Measurements from ENCODE around the gene SRRM2.

The SRRM2 gene

DNA sequence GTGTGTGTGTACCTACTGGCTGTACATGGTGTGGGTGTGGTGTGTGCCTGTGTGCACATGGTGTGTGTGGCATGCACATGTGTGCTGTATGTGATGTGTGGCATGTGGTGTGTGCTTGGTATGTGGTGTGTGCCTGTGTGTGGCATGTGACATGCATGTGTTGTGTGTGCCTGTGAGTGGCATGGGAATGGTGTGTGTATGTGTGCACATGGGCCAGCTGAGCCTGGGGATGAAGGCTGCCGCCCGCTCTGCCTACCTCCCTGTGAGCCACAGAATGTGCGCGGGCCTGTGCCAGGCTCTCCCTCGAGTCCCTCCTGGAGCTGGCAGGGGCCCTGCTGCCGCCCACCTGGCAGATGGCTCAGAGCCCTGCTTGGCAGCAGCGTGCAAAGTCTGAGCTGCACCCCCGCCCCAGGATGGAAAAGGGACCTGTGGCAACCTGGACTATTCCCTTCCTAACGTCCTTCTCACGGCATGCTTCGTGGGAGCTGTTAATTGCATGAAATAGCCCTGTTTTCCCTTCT is 41.7 kb upstream of the SRRM2 start:
- Mint-ChIP-seq H3K4me1 (peaks cover 2% of the 10 kb centered on the region), H3K27me3 (peaks cover 25% of the 10 kb centered on the region), H3K36me3 (peaks cover 7% of the 10 kb centered on the region), H3K9me3 (no peaks in the 10 kb centered on the region), H3K27ac (no peak overlapping the region), H3K4me3 (no peak overlapping the region)
- CTCF ChIA-PET, result no interaction called here
- DNase-seq, result no peak

DNA sequence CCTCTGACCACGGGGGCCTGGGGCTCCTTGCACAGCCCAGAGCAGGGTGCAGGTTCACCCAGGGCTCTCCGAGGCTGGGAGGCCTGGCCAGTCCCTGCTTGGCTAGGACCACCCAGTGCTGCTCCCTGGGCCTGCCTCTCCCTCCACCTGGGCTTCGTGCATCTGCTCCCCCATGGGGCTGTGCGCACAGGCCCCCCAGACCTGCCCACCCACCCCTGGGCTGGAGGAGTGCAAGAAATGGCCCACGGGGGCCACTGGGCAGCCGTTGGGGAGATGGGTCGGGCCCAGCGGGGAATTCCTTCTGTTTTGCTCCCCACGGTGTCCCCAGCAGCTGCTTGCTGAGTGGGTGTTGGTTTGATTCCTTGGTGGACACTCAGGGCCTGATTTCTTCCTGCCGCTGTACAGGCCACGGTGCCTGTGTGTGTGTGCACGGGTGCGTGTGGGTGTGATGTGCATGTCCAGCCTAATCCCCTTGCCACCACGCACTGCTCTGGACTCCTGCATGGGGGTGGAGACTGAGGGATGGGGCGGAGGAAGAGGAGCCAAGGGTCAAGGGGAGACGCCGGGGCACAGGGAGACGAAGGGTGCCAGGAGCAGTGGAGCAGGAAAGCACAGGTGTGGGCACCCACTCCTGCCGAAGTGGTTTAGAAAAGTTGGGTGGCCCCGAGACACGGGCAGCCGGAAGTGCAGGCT is 40.9 kb upstream of the SRRM2 start:
- H3K4me1 Mint-ChIP-seq, result peaks cover 4% of the 10 kb centered on the region
- no peak overlapping the region for H3K27ac Mint-ChIP-seq
- peaks cover 7% of the 10 kb centered on the region for H3K36me3 Mint-ChIP-seq
- peaks cover 31% of the 10 kb centered on the region for H3K27me3 Mint-ChIP-seq
- no peak for DNase-seq
- H3K9me3 Mint-ChIP-seq, result no peaks in the 10 kb centered on the region
- CTCF ChIA-PET, result no interaction called here
- no peak overlapping the region for H3K4me3 Mint-ChIP-seq

DNA sequence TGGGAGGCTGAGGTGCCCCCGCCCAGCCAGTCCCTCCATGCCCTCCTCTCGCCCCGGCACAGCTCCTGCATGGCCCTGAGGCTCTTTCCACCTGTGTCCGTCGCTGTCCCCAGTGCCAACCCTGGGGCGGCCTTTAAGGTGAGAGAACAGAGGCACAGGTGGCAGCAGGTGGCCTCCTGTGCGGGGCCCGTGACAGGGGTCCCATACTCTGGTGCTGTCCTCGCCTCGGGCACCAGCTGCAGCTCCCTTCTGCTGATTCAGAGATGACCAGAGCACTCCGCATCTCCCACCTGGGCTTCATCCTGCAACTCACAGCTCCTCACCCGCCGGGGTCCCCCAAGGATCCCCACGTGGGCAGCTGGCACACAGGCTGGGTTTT is 40.4 kb upstream of the SRRM2 start:
- DNase-seq, result no peak
- Mint-ChIP-seq H3K27ac (no peak overlapping the region), H3K27me3 (peaks cover 35% of the 10 kb centered on the region), H3K4me3 (no peak overlapping the region), H3K9me3 (no peaks in the 10 kb centered on the region), H3K4me1 (peaks cover 4% of the 10 kb centered on the region), H3K36me3 (peaks cover 7% of the 10 kb centered on the region)
- CTCF ChIA-PET, result no interaction called here

DNA sequence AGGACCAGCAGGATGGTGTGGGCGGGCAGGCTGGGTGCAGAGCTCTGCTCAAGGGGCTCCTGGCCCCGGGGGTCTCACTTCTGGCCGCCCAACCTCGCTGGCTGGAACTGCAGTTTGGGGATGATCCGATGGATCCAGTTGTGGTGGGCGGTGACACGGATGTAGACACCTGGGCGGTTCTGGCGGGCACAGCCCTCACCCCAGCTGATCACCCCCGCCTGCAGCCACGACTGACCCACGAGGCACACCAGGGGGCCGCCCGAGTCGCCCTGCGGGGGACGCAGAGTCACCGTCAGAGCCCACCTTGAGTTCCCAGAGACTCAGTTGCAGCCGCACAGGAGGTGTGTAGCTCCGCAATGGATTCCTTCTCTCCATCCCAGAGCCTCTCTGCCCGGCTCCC is 39.9 kb upstream of the SRRM2 start:
- Mint-ChIP-seq H3K27me3 (peaks cover 35% of the 10 kb centered on the region), H3K27ac (no peak overlapping the region), H3K36me3 (peaks cover 7% of the 10 kb centered on the region), H3K4me1 (peaks cover 4% of the 10 kb centered on the region), H3K4me3 (no peak overlapping the region), H3K9me3 (no peaks in the 10 kb centered on the region)
- CTCF ChIA-PET, result no interaction called here
- no peak for DNase-seq

DNA sequence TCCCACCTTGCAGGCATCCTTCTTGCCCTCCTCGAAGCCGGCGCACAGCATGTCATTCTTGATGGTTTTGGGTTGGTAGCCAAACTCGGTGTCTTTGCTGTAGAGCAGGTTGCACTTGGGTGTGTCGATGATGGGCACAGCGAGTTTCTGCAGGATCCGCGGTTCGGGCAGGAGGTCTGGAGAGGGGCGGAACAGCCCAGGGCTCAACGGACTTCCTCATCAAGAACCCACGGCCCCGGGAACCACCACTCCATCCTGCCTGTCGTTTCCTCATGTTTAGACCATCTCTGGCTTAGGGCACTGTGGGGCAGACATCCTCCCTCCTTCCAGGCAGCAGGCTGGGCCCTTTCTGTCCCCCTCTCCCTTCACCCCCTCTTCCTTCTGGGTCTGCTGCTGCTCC is 38.9 kb upstream of the SRRM2 start:
- no peaks in the 10 kb centered on the region for H3K9me3 Mint-ChIP-seq
- CTCF ChIA-PET, result no interaction called here
- DNase-seq, result no peak
- no peak overlapping the region for H3K27ac Mint-ChIP-seq
- peaks cover under 1% of the 10 kb centered on the region for H3K36me3 Mint-ChIP-seq
- H3K4me1 Mint-ChIP-seq, result peaks cover 7% of the 10 kb centered on the region
- no peak overlapping the region for H3K4me3 Mint-ChIP-seq
- peaks cover 38% of the 10 kb centered on the region for H3K27me3 Mint-ChIP-seq

DNA sequence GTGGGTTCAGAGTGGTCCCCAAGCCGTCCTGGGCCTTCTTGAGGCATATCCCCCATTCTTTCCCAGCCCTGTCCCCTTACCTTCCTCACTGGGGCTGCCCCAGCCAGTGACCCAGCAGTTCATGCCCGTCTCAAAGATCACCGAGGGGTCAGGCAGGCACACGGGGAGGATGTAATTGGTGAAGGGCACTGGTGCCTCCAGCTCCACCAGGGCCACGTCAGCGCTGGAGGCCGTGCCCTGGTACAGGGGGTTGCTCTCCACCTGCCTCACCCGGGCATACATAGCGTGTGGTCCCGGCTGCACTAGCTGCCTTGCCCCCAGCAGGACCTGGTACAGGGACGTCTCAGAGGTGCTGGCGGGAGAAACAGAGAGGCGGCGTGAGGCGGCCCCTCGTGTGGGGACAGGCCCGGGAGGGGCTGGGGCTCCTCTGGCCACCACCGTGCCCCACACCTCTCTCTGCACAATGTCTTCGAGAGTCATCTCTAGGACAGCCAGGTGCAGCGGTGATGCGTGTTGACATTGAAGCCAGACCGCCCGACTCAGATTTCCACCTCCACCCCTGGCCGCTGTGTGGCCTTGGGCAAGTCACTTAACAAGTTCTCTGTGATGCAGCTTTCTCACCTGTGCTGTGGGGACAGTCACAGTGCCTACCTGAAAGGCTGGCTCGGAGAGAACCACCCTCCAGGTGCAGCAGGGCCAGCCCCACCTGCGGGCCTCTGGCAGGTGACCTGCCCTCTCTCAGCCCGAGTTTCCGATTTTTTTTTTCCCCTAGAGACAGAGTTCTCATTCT is 38.3 kb upstream of the SRRM2 start:
- no peak overlapping the region for H3K27ac Mint-ChIP-seq
- no peaks in the 10 kb centered on the region for H3K36me3 Mint-ChIP-seq
- peaks cover 7% of the 10 kb centered on the region for H3K4me1 Mint-ChIP-seq
- CTCF ChIA-PET, result no interaction called here
- no peak for DNase-seq
- peaks cover 38% of the 10 kb centered on the region for H3K27me3 Mint-ChIP-seq
- no peaks in the 10 kb centered on the region for H3K9me3 Mint-ChIP-seq
- no peak overlapping the region for H3K4me3 Mint-ChIP-seq

DNA sequence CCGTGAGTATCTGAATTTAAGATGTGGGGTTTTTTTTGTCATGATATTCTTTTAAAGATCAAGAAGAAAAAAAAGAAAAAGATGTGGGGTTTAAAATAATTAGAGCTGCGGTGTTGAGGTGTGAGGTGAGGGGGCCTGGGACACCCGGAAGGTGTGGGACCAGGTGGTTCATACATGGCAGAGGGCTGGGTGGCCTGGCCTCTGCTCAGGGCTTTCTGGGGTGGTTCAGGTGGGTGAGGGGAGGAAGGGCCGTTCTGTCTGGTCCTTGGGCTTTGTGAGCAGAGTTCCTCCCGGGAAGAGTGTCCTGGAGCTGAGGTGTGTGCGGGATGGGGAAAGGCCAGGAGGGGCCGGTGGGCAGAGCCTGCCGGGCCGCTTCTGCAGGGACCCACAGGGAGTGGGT is 37.4 kb upstream of the SRRM2 start:
- Mint-ChIP-seq H3K27ac (no peak overlapping the region), H3K9me3 (no peaks in the 10 kb centered on the region), H3K4me3 (no peak overlapping the region), H3K27me3 (peaks cover 38% of the 10 kb centered on the region), H3K36me3 (no peaks in the 10 kb centered on the region), H3K4me1 (peaks cover 7% of the 10 kb centered on the region)
- DNase-seq, result no peak
- CTCF ChIA-PET, result no interaction called here

DNA sequence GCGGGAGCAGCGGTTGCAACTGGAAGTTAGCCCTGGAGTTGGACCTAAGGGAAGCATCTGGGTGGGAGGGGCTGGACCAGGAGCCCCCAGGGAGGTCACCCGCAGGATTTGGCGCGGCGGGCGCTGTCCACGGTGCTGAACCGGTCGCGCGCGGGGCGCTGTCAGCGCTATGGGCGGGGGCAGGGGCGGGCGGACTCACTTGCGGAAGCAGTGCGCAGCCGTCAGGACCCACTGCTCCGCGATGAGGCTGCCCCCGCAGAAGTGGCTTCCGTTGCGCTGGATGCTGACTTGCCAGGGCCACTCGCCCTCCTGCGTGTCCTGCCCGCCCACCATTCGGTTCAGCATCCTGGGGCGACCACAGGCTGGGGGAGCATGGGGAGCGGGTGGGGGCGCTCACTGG is 36.9 kb upstream of the SRRM2 start:
- peak; percentile 93 for DNase-seq
- Mint-ChIP-seq H3K4me3 (peak overlapping the region; percentile 26), H3K27me3 (peaks cover 38% of the 10 kb centered on the region), H3K36me3 (no peaks in the 10 kb centered on the region), H3K9me3 (no peaks in the 10 kb centered on the region), H3K27ac (no peak overlapping the region), H3K4me1 (peaks cover 7% of the 10 kb centered on the region)
- CTCF ChIA-PET, result no interaction called here

DNA sequence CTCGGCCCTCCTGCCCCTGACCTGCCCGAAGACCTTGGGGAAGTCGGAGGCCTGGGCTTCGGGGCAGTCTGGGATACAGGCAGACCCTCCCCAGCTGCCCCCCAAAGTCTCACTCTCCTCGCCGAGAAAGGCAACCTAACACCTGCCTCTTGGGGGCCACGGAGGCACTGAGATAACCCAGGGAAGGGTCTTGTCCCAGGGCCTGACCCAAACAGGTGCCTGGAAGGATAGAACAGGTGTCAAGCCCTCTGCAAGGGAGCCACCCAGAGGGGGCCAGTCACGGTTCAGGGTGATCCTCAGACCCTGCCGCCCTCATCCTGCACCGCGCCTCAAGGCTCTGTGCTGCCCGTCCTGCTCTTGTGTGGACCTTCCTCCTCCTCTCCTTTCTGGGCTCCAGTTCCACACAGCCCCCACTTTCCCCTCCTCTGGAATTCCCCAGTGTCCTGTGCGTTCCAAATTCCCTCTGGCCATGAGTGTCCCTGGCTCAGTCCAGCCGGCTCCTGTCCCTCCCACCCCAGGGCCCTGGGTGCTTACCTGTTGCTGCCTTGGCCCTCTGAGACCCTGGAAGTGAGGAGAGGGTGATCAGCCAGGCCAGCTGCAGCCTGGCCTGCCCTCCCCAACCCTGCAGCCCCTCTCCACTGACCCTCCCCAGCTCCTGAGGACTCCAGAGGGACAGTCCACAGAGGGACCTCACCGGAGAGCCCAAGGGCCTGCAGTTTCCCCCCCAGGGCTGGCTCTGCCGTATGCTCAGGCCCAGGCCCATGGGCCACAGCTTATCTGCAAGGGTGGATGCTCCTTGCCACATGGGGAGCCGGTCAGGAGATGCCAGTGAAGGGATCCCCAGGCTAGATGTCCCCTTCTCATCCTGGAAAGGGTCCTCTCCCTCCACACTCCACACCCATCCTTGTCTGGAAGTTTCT is 36.2 kb upstream of the SRRM2 start:
- Mint-ChIP-seq H3K4me1 (peaks cover 7% of the 10 kb centered on the region), H3K36me3 (no peaks in the 10 kb centered on the region), H3K27ac (no peak overlapping the region), H3K9me3 (no peaks in the 10 kb centered on the region), H3K4me3 (peak overlapping the region; percentile 26), H3K27me3 (peaks cover 38% of the 10 kb centered on the region)
- no peak for DNase-seq
- CTCF ChIA-PET, result no interaction called here

DNA sequence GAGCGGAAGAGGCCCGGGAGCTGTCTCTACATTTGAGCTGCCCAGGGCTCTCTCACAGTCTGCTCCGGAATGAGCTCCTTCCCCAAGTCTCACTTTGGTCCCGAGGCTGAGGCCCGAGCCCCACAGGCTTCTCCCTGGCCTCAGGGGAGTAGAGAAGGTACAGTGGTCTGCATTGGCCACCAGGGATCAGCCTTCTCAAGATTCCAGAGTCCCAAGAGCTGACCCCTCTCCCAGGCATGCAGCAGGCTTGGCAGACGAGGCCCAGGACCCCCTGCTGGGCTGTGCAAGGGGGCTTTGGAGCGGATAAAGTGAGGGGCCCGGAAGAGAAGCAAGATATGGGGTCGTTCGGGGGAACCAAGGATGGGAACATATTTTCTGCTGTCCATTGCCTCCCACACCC is 35.5 kb upstream of the SRRM2 start:
- no peak overlapping the region for H3K27ac Mint-ChIP-seq
- no peaks in the 10 kb centered on the region for H3K9me3 Mint-ChIP-seq
- CTCF ChIA-PET, result no interaction called here
- H3K4me1 Mint-ChIP-seq, result peaks cover 7% of the 10 kb centered on the region
- no peaks in the 10 kb centered on the region for H3K36me3 Mint-ChIP-seq
- peaks cover 38% of the 10 kb centered on the region for H3K27me3 Mint-ChIP-seq
- no peak for DNase-seq
- H3K4me3 Mint-ChIP-seq, result no peak overlapping the region

DNA sequence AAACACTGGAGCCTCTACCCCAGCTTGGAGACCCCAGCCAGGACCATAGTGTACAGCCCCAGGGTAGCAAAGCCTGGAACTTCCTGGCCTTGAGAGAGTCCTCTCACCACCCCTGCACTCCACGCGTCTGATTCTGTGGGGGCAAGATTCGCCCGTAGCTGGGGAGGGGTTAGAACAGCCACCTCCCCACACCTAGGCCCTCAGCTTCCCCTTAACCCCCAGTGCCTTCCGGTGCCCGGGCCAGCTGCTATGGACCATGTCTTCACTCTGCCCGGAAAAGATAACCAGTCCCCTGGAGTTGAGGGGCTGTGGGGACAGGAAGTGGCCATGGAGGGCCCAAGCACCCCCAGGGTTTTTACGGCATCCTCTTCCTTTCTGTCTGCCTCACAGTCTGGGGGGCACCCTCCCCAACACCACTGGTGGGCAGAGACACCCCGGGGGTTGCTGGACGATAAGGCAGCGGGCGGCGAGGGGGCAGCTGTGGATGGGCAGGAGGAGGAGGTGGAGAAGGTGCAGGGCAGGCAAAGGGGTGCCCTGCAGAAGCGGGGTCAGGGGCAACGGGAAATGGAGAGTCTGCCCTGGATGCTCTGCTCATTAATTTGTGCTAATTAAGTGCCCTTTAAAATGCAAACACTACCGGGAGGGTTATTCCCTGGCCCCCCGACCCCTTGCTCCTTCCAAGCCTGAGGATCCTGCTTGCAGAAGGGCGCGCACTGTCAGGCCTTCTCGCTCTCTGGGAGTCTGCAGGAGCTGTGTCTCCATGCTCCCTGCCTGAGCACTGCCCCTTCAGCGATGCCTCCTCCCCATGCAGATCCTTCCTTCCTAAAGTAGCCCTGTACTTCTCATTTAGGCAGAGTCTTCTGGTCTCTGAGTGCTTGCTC is 34.8 kb upstream of the SRRM2 start:
- no peak overlapping the region for H3K4me3 Mint-ChIP-seq
- peaks cover 9% of the 10 kb centered on the region for H3K4me1 Mint-ChIP-seq
- CTCF ChIA-PET, result no interaction called here
- H3K9me3 Mint-ChIP-seq, result no peaks in the 10 kb centered on the region
- H3K27me3 Mint-ChIP-seq, result peaks cover 38% of the 10 kb centered on the region
- no peak overlapping the region for H3K27ac Mint-ChIP-seq
- DNase-seq, result no peak
- H3K36me3 Mint-ChIP-seq, result no peaks in the 10 kb centered on the region

DNA sequence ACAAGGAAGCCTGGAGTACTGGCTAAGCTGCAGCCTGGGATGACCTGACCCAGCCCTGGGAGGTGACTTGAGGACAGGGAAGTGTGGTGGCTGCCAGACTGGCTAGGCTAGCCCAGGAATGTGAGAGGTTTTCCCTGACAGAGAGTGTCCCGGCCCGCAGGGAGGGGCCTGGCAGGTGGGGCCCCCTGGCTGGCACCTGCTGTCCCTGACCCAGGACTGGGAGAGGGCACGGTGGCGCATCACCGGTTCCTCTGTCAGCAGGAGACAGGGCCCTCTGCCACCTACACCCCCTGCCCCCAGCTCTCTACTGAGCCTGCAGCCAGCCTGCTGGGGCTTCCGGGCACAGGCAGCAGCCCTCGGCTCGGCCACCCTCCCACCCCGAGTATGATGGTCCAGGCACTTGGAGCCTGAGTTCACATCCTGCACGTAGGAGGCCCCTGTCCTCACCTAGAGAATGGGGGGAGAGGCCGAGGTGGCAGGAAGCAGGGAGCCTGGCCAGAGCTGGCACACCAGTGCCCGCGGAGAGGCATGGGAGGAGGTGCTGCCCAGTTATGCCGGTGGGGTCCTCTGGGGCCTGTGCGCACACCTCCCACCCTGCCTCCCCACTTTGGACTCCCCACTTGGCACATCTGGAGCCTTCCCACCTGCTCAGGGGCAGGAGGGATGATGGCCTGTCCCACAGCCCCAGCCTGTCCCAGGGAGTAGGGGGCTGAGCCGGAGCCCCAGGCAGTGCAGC is 32.9 kb upstream of the SRRM2 start:
- Mint-ChIP-seq H3K36me3 (no peaks in the 10 kb centered on the region), H3K4me3 (peak overlapping the region; percentile 49), H3K4me1 (peaks cover 9% of the 10 kb centered on the region), H3K9me3 (no peaks in the 10 kb centered on the region), H3K27me3 (peaks cover 38% of the 10 kb centered on the region), H3K27ac (no peak overlapping the region)
- CTCF ChIA-PET, result interaction anchor here (1.2 kb wide), 1 partner anchor 149 kb away, joined by 4 read pairs; no protein-coding TSS in a partner anchor
- DNase-seq, result no peak

DNA sequence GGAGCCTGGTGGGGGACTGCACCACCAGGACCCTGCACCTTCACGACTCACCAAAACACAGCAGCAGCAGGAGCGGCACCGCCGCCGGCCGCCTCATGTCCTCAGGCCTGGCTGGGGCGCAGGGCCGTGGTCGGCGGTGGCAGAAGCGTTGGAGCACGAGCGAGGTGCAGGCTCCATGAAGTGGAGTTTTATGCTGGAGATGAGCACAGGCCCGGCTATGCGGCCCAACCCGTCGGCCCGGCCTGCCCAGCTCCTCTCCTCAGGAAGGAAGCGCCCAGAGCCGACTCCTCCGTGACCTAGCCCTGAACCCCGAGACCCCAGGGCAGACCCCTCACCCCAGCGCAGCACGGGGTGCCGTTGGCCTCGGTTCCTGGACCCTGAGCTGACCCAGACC is 32.4 kb upstream of the SRRM2 start, which contains the start of gene PRSS27:
Gene PRSS27 (minus strand): TSS at position 161 of the 394 bp plus-strand sequence. CDS start 64 bp downstream, at position 97.
- Mint-ChIP-seq H3K36me3 (no peaks in the 10 kb centered on the region), H3K9me3 (no peaks in the 10 kb centered on the region), H3K4me1 (peaks cover 9% of the 10 kb centered on the region), H3K27ac (peak within 1 kb of the TSS; percentile 87), H3K4me3 (peak within 1 kb of the TSS; percentile 76), H3K27me3 (peaks cover 38% of the 10 kb centered on the region)
- DNase-seq, result no peak
- CTCF ChIA-PET, result no interaction called here

All from activated naive CD4-positive, alpha-beta T cell treated with anti-CD3 and anti-CD28 coated beads, Interleukin-2, amount 10 ng/mL, durations not matched to agents 7 days and 5 days (primary cell).